8988T (cell line): ENCODE results near the gene PVALEF.

Experiments
- DNase-seq: peaks from one replicate; pipeline ENCODE4 v3.0.0; 2011

Gene PVALEF

DNA sequence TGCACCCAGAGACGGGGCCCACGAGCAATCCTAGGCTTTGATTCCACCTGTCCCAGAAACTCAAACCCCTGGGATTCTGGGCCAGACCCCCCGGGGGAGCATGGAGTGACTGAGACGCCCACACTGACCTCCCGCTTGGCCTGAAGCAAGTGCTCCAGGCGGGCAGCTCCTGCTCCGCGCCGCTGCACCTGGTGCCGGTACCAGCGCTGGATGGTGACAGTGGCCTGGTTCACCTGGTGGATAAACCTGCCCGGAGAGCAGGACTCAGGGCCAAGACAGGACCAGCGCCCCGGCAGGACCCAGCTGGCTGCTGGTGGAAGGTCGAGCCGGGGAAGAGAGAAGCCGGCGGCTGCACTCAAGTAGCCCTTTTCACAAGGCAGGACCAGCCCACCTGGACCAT lies 34.9 kb downstream of the PVALEF start:
- DNase-seq, result no peak

DNA sequence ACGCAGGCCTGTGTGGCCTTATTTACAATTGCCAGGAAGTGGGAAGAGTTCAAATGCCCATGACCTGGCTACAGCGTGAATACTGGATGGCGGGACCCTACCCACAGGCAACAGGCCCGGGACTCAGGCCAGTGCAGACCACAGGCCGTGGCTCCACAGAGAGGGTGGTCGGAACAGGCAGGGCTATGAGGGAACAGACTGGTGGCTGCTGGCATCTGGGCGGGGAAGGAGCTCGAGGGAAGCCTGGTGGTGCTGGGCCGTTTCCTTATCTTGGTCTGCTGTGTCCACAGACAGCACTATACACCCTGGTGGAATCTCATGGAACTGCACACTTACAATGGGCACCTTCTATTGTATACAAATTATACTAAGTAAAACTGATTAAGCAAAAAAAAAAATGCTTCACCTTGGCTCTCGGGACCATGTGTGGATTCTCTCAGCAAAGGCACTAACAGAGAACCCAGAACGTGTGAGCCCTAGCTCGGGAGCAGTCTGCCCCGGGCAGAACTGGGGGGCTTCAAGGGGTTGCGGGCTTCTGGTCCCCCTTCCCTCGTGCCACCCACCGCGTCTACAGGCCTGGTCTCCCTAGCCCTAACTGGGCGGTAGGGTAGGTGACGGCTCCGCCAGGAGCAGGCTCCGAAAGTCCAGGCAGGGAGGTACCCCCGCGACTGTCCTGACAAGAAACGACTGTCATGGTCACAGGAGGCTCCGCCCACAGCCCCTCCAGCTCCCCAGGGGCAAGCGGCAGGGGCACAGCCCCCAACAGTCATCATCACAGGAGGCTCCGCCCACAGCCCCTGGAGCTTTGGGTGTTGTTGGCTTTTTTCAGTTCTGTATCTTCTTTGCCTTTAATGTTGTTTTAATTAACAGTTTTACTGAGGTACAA lies 35.6 kb downstream of the PVALEF start:
- DNase-seq, result peak; percentile 91

DNA sequence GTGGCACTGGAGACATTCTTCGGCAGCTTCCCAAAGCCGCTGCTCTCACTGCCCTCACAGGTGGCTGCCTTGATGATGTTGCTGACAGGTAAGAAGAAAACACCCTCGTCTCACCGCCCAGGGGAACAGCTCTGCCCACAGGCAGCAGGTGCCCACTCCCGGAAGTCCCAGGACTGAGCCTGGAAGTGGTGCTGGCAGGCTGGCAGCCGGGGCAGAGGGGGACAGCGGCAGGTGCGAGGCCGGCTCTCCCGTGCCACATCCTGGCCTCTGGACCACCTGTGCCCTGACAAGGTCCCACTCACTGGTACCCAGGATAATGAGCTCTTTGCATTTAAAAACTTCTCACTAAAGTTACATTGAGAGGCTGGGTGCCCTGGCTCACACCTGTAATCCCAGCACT lies 37.0 kb downstream of the PVALEF start:
- no peak for DNase-seq

DNA sequence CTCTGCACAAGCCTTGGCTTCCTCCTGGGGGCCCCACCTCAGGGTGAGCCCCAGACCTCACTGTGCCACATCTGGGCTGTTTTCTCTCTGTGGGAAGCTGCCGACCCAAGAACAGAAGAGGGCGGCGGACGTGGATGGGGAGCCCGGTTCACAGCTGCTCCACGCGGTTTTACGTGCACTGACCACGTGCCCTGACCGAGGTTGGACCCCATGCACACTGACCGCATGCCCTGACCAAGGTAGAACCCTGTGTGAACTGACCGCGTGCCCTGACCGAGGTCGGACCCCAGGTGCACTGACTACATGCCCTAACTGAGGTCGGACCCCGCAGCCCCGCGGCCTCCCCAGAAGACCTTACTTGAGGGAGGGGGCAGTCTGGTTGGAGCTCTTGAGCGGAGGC lies 37.8 kb downstream of the PVALEF start:
- no peak for DNase-seq

DNA sequence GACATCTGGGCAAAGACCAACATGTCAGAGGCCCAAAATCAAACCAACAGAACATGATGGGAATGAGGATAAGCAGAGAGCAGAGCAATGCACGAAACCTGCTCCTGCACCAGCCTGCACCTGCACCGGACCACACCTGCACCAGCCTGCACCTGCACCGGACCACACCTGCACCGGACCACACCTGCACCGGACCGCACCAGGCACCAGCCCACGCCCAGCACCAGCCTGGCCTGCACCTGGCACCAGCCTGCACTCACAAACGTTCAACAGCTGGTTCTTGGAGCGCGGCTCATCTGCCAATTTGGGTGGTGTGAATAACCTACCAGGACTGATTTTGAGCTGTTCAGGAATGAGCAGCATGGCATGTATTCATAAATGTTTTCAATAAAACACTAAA lies 39.3 kb downstream of the PVALEF start:
- no peak for DNase-seq

DNA sequence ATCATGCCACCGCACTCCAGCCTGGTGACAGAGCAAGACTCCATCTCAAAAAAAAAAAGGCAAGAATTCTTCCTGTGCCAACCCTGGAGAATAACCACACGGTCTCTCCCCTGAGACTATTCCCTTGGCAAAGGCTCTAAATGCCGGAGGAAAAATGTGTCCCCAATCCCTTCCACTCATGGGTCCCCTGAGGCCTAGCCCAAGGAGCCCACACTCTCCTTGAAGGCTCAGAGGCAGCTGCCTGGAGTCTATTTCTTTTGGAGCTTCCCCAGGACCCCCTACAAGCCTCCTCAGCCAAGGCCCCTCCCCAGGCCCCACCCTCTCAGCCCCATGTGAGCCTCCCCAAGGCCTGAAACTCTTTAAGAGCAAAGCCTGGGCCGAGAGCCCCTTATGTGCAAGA lies 40.9 kb downstream of the PVALEF start:
- no peak for DNase-seq

DNA sequence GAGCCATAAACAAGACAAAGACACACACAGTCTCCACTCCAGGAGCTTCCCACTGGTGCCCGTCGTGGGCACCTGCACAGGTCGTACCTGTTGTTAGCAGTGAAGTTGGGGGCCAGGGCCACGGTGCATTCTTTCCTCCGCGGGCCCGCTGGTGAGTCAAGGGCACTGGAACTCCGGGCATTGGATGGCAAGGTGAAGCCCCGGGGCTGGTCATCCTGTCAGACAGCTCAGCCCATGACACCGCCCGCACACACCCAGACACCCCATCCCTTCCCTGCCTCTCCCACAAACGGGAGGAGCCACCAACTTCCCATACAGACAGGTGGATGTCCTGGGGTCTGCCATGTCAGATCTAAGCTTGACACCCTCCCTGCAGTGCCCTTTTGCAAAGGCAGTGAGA lies 41.4 kb downstream of the PVALEF start:
- DNase-seq, result no peak

DNA sequence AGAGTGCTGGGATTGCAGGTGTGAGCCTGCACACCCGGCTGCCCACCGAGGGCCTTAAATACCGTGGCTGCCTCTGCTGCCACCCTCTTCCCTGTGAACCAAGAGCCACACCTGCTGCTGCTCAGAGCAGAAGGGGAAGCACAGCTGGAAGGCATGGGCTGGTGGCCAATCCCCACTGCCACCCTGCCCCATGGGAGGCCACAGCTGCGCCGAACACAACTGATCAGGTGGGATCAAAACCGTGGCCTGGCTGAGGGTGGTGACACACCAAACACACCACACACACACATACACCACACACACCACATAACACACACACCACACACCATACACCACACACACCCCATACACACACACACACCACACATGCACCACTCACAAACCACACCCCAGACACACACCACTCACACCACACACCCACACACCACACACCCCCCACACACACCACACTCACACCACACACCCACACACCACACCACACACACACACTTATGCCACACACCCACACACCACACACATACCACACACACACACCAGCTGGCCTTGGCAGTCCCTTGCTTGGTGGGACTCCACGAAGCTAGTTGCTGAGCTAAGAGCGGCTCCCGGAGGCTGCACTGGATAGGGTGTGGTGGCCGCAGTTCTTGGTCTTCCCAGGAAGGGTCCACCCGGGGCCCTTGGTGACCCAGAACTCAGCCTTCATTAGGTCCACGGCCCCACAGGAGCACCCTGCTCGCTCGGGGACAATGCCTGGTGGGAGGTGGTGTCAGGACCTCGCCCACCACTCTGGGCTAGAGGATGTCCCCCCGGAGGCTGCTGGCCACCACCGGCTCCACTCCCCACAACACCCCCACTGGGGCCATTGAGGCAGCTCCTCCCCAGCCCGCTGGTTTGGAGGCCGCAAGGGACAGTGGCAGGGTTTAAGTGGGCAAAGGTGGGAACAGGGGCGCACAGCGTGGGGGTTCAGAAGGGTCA lies 42.6 kb downstream of the PVALEF start:
- DNase-seq, result no peak

DNA sequence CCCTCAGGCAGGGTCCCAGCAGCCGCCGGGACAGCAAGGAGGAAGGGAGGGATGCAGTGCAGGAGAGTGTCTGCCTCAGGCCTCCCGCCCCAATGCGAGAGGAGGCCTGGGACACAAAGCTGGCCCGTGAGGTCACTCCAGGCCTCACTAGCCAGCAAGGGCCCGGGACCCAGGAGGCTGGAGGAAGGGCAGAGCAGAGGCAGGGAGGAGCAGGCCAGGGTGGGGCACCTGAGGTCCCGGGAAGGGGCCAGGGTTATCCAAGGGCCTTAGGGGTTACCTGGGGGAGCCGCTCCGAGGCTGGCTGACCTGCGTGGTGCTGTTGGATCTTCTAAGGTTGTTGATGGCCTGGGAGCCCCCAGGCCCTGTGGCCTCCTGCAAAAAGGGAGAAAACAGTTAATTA lies 43.3 kb downstream of the PVALEF start:
- no peak for DNase-seq

DNA sequence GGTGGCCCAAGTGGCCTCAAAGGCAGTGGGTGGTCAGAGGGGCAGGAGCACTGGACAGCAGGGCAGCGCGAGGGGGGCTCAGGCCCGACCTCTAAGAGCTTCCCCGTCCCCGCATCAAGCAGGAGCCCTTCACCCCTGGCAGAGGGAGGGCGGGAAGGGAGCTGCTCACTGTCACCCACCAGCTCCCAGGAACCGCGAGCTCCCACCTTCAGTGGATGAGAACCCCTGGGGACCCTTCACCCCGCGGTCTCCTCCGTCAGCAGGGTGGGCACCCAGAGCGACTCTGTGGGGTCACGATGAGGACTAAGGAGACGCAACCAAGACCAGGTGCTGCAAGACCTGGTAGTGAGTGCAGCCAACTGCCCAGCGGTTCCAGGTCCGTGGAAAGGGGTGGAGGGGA lies 43.8 kb downstream of the PVALEF start:
- no peak for DNase-seq

- DNase-seq, result no peak
Observed at GRCh38 chr17:81210466-81210865, 45.2 kb downstream of the PVALEF start.

DNA sequence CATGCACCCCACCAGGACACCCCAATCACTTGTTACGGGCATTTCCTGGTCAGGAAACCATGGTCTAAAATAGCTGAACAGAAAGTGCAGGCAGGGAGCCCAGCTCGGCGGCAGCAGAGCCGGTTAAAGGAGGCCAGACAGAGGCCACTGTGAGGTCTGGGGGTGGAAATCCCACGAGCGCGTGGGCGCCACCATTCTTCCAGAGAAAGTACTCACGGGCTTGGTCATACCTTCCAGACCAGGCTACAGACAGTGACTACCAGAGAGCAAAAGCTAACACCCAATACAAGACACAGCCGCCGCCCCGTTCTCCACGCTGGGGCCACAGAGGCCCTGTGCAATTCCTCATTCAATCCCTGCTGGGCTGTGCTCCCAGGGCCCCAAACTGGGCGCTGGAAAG lies 45.6 kb downstream of the PVALEF start:
- no peak for DNase-seq

GRCh38 chr17:81212365-81212764 lies 47.1 kb downstream of the PVALEF start:
- DNase-seq, result no peak

- DNase-seq, result no peak
Observed at GRCh38 chr17:81213978-81214377, 48.7 kb downstream of the PVALEF start.

- DNase-seq, result no peak
Observed at GRCh38 chr17:81217491-81217890, 52.2 kb downstream of the PVALEF start.

DNA sequence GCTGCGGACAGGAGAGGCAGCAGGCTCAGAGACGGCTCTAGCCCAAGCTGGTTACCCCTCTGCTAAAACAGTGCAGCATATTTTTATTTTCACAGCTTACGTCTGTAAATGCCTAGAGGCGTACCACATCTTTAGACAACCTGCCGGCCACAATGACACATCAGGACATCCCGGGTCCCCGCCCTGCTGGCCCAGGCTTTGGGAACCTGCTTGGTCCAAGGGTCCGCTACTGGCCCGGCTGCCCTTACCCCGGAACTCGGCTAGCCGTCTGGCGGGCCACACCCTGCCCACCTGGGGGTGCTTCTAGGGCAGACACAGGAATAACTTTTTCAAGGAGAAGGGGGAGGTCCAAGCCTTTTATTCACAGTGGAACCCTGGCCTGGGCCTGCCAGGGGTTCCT lies 53.2 kb downstream of the PVALEF start:
- DNase-seq, result no peak

- no peak for DNase-seq
Observed at GRCh38 chr17:81218991-81219390, 53.7 kb downstream of the PVALEF start.

DNA sequence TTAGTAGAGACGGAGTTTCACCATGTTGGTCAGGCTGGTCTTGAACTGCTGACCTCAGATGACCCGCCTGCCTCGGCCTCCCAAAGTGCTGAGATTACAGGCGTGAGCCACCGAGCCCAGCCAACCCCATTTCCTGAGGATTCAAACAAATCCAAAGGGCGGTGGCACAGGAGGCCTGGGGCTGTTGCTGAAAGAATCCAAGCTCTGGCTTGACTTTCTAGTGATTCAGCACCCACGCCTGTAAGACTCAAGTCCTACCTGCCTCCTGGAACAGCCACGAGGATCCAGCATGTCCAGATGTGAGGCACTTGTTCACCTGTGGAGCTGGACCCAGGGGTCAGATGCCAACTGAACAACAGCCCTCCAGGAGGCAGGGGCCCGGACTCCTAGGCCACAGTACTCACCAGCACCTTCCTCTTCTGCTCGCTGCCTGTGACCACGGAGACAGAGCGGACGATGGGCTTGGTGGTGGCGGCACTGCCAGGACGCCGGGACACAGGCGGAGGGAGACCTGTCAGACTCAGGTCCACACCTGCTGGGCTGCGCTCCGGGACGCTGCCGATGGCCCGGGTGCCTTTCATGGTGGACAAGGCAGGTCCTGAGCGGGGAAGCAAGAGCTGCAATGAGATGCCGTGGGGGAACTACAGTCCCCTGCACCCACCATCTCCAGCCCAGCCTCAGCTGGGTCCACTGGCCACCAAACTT lies 54.3 kb downstream of the PVALEF start:
- no peak for DNase-seq

DNA sequence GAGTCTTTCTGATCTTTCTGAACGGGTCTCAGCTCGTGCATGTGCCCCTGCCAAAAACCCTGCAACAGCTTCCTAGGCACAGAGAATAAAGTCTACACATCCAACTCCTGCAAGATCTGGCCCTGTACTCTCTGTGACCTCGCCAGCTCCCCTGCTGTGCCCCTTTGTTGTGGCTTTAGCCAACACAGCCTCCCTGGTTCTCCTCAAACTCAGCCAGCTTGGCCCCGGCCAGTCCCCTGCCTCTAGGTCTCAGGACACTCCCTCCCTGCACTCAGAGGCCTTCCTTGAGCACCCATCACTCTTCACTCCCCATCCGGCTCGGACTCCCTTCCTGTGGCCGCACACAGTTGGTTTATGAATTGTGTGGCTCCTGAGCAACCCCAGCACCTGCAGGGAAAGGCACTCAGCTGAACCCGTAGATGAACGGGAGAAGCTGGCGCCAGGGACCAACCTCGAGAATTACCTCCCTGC lies 56.1 kb downstream of the PVALEF start:
- no peak for DNase-seq

- no peak for DNase-seq
Observed at GRCh38 chr17:81221842-81222619, 56.7 kb downstream of the PVALEF start.

DNA sequence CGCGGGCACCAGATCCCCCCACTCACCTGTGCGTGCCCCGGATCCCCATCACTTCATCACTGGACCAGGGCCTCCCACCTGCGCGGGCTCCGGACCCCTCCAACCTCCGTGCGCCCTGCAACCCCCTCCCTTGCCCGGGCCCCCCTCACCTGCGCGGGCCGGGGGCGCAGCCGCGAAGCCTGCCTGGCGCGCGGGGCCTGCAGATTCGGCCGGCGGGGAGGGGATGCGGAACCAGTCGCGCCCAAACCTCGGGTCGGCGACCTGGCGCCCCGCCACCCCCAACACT lies 57.3 kb downstream of the PVALEF start:
- no peak for DNase-seq
